ENCODE data around the gene MUCL3.
"Not testable (repeated sequence)": the region's sequence is repeated elsewhere in the genome, so short reads cannot be mapped to it uniquely, and the experiment has no call there.

MUCL3 gene, protein sequence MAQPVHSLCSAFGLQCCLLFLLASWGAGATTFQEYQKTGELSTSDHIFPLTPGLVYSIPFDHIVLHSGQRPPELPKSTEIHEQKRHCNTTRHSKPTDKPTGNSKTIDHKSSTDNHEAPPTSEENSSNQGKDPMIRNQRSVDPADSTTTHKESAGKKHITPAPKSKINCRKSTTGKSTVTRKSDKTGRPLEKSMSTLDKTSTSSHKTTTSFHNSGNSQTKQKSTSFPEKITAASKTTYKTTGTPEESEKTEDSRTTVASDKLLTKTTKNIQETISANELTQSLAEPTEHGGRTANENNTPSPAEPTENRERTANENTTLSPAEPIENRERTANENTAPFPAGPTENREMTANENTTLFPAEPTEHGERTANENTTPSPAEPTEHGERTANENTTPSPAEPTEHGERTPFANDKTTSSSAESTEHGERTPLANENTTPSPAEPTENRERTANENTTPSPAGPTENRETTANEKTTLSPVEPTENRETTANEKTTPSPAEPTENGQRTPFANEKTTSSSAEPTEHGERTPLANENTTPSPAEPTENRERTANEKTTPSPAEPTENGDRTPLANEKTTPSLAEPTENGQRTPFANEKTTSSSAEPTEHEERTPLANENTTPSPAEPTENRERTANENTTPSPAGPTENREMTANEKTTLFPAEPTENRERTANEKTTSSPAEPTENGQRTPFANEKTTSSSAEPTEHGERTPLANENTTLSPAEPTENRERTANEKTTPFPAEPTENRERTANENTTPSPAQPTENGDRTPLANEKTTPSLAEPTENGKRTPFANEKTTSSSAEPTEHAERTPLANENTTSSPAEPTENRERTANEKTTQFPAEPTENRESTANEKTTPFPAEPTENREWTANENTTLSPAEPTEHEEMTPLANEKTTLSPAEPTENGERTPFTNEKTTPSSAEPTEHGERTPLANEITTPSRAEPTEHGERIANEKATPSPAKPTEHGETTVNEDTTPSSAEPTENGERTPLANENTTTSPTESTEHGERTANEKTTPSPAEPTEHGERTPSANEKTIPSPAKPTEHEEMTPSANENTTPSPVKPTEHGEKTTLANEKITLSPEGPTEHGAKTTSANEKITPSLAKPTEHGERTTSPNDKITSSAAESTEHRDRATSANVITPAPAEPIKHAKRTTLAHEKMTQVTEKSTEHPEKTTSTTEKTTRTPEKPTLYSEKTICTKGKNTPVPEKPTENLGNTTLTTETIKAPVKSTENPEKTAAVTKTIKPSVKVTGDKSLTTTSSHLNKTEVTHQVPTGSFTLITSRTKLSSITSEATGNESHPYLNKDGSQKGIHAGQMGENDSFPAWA (N-terminal part only)

DNA sequence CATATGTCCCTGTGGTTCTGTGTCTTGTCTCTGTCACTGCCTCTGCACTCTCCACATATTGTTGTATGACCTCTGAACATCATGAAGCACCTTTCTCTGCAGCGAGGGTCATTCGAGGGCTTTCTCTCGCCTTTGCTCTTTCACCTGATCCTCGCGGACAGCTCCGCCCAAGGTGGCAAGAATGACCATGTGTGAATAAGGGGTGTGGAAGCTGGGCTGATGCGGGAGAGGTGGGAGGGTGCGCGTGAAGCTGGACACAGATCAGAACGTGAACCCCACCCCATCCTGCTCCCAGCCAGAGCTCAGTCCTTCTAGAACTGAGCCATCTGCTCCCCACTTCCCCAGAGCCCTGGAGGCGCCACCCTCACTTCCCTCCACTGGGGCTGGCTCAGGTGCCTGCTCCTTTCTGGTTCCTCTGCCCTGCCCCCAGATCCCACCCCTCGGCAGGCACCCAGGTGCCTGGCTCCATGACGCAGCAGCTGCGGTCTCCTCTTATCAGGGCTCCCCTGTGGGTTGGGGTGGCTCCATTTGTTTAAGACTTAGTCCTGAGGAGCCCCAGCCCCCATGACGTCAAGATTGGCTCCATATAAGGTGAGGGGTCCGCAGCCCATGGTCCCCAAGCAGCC is at the start of gene MUCL3:
TSS of gene MUCL3 (plus strand) at position 613 of the 626 bp plus-strand sequence. CDS start 27 bp downstream, outside the sequence.
- no peak for DNase-seq

DNA sequence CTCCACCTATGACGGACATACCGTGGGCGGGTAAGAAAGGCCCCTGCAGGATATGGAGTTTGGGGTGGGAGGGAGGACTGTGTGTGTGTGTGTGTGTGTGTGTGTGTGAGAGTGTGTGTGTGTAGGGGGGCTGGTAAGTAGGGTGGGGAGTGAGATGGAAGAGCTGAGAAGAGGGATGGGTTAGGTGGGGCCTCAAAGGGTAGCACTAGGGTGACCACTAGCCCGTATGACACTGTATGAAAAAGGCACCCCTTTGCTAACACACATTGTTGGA is 49.4 kb upstream of the MUCL3 start:
- no peak for DNase-seq

DNA sequence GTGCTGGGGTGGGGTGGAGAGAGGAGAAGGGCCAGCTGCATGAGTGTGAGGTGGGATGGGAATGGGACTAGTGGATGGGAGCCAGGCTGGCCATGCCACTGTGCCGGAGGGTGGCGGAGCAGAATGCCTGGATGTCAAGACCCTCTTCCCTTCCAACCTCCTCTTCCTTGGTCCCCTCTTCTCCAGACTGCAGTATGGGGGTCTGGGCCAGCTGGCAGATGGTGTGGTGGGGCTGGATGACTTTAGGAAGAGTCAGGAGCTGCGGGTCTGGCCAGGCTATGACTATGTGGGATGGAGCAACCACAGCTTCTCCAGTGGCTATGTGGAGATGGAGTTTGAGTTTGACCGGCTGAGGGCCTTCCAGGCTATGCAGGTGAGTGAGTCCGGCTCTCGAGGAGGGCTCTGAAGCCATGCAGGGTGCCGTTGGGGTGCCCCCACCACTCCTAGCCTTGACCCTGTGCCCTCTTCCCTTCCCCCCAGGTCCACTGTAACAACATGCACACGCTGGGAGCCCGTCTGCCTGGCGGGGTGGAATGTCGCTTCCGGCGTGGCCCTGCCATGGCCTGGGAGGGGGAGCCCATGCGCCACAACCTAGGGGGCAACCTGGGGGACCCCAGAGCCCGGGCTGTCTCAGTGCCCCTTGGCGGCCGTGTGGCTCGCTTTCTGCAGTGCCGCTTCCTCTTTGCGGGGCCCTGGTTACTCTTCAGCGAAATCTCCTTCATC is 48.8 kb upstream of the MUCL3 start:
- DNase-seq: no peak

DNA sequence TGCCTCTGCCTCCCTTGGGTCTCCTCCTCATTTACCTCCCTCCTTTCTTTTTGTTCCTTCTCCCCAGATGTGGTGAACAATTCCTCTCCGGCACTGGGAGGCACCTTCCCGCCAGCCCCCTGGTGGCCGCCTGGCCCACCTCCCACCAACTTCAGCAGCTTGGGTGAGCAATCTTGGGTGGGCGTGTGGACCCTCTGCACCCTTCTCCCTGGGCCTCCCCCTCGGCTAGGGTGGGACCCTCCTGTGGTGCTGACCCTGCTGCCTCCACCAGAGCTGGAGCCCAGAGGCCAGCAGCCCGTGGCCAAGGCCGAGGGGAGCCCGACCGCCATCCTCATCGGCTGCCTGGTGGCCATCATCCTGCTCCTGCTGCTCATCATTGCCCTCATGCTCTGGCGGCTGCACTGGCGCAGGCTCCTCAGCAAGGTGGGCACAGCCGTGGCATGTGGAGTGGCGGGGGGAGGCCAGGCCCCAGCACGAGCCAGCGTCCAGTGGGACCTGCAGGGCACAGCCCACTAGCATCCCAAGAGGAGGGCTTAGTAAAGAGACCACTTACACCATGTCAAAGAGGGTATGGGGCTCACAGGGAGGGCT is 47.7 kb upstream of the MUCL3 start:
- DNase-seq: no peak

DNA sequence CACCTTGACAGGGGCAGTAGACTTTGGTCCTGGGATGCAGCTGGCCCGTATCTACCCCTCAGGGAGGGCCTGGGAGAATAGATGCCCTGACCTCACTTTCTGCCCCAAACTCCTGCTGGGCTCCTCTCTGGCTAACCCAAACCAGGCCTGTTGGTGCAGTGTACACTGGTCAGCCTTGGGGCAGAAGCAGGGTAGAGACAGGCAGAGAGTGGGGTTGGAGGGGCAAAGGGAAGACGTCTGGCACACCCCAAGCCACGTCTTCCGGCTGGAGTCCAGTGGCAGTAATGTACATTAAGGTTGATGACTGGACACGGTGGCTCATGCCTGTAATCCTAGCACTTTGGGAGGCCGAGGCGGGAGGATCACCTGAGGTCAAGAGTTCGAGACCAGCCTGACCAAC is 47.1 kb upstream of the MUCL3 start:
- no peak for DNase-seq

DNA sequence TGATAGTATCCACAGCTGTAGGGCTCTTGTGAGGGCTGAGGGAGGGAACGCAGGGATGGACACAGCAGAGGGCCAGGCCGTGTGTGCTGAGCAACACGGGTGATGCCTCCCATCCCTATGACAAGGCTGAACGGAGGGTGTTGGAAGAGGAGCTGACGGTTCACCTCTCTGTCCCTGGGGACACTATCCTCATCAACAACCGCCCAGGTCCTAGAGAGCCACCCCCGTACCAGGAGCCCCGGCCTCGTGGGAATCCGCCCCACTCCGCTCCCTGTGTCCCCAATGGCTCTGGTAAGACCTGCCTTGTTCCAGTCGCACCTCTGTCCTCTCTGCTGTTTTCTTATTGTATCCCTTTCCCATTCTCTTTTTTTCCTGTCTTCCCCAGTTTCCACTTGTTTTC is 46.4 kb upstream of the MUCL3 start:
- DNase-seq: no peak

DNA sequence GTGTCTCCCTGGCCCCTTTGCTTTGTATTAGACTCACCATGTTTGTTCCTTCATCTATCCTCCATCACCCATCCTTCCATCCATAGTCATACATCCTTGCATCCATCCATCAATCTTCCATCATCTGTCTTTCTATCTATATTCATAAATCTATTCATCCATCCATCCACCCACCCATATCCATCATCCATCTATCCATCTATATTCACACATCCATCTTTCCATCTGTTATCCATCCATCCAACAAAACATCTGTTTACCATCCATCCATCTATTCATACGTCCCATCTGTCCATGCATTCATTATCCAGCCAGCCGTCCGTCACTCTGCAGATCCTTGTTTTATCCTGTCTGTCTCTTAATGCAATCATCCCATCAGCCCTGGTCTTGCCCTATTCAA is 45.8 kb upstream of the MUCL3 start:
- DNase-seq: no peak

DNA sequence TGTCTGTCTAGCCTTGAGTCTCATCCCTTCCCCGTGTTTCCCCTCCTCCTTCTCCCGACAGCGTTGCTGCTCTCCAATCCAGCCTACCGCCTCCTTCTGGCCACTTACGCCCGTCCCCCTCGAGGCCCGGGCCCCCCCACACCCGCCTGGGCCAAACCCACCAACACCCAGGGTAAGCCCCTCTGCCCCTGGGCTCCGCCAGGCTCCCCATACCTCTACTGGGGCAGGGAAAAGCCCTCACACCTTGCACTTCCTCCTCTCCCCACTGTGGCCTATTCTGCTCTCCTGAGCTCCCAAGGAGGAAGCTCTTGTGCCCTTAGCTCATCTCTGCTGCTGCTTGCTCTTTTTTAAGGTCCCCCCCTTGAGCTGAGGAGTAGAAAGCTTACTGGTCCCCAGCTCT is 45.4 kb upstream of the MUCL3 start:
- DNase-seq: no peak

DNA sequence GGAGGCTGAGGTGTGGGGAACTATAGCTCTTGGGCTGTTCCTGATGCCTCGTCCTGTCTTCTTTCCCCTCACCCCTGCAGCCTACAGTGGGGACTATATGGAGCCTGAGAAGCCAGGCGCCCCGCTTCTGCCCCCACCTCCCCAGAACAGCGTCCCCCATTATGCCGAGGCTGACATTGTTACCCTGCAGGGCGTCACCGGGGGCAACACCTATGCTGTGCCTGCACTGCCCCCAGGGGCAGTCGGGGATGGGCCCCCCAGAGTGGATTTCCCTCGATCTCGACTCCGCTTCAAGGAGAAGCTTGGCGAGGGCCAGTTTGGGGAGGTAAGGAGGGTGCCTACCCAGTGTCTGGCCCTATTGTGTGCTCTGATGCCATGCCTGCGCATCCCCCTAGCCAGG is 44.2 kb upstream of the MUCL3 start:
- DNase-seq: no peak

DNA sequence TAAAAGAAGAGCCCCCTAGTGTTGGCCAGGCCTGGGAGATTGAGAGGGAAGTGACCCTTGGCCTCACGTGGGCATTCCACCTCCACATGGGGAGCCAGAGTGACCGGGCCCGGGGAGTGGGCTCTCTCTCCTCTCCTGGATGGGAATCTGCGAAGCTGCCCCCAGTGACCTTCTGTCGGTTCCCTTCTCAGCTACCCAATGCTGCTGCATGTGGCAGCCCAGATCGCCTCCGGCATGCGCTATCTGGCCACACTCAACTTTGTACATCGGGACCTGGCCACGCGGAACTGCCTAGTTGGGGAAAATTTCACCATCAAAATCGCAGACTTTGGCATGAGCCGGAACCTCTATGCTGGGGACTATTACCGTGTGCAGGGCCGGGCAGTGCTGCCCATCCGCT is 42.9 kb upstream of the MUCL3 start:
- no peak for DNase-seq

DNA sequence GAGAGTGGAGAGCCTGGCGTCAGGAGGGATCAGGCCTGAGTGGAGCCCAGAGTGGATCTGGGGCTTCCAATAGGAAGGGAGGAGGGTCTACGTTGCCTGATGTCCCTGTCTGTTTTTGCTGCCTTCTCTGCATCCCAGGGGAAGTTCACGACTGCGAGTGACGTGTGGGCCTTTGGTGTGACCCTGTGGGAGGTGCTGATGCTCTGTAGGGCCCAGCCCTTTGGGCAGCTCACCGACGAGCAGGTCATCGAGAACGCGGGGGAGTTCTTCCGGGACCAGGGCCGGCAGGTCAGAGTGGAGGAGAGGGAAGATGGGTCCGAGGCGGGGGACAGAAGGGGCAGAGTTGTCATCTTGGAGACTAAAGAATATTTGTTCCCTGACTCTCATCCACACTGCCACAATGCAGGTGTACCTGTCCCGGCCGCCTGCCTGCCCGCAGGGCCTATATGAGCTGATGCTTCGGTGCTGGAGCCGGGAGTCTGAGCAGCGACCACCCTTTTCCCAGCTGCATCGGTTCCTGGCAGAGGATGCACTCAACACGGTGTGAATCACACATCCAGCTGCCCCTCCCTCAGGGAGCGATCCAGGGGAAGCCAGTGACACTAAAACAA is 41.9 kb upstream of the MUCL3 start:
- DNase-seq: no peak

DNA sequence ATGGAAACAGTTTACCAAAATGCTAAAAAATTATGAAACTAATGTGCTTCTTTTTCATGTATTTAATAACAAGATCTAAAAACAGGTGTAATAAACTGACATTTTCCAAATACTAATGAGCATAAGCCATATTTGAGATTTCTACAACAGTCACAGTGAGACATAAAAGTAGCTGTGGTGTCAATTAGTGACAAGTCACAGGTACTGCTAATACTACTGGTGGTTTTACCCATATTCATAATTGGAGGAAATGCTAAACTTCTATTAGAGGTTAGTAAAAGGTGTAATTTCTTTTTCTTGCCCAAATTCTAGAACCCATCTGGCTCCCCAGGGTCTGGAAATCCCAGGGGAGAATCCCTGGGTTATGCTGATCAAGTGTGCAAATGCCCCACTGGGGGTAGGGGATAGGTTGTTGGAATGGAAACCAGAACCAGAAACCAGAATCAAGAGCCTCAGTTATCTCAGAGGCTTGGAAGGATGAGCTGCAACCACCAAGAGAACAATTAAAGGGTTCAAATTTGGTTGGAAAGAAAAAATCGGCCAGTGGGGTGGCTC is 39.8 kb upstream of the MUCL3 start:
- DNase-seq: no peak

DNA sequence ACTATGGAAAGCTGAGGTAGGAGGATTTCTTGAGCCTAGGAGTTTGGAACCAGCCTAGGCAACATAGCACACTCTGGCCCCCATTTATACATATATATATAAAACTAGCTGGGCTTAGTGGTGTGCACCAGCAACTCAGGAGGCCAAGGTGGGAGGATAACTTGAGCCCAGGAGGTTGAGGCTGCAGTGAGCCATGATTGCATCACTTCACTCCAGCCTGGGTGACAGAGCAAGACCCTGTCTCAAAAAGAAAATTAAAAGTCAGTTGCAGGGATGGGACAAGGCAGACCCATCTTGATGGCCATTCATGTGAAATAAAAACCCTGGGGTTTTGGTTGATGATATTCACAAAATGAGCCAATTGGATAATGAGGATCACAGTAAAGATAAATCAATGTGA is 39.3 kb upstream of the MUCL3 start:
- DNase-seq: no peak

DNA sequence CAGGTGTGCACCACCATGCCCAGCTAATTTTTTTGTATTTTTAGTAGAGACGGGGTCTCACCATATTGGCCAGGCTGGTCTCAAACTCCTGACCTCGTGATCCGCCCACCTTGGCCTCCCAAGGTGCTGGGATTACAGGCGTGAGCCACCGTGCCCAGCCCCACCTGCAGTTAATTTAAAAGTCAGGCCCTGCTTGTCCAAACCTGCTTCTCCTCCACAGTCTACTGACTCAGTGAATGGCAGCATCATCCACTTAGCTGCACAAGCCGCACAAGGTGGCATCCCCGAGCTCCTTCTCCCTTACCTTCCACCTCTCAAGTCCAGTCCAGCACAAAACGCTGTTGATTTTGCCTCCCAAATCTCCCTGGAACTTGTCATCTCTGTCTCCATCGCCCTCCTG is 38.6 kb upstream of the MUCL3 start:
- DNase-seq: not testable (repeated sequence)

DNA sequence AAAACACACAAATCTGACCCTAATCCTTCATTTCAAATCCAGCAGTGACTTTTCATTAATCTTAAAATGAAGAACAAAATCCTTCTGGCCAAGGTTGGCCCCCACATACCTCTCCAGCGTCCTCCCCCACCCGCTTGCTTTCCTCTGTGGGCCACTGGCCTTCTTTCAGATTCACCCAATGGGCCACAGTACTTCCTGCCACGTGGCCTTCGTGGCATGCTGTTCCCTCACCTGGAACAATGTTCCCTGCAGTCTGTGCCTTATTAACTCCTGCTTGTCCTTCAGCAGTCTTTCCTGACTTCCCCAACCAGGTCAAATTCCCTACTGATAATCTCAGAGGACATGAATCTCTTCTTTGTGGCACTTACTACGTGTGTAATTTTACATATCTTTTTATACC is 38.1 kb upstream of the MUCL3 start:
- DNase-seq: no peak

DNA sequence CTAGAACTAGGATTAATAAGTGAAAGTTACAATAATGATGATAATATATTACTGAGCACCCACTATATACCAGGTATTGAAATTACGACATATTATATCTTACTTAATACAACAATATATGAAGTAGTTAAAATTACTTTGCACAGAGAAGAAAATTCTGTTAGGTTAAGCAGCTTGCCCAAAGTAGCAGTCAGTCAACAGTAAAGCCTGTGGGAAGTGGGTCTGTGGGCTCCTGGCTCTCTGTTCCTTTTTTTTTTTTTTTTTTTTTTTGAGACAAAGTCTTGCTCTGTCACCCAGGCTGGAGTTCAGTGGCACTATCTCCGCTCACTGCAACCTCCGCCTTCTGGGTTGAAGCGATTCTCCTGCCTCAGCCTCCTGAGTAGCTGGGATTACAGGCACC is 37.5 kb upstream of the MUCL3 start:
- DNase-seq: no peak

DNA sequence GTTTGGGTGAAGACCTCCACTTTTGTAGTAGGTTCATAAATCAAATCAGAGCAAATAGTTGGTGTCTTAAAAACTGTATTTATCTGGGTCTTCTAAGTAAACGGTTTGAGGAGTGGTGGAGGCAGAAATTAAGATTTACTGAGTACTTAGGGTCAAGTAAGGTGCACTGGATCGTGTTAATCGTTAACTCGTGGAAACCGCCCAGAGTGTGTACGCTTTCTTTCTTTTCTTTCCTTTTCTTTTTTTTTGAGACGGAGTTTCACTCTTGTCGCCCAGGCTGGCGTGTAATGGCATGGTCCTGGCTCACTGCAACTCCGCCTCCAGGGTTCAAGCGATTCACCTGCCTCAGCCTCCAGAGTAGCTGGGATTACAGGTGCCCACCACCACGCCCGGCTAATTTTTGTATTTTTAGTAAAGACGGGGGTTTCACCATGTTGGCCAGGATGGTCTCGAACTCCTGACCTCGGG is 33.4 kb upstream of the MUCL3 start:
- DNase-seq: not testable (repeated sequence)

DNA sequence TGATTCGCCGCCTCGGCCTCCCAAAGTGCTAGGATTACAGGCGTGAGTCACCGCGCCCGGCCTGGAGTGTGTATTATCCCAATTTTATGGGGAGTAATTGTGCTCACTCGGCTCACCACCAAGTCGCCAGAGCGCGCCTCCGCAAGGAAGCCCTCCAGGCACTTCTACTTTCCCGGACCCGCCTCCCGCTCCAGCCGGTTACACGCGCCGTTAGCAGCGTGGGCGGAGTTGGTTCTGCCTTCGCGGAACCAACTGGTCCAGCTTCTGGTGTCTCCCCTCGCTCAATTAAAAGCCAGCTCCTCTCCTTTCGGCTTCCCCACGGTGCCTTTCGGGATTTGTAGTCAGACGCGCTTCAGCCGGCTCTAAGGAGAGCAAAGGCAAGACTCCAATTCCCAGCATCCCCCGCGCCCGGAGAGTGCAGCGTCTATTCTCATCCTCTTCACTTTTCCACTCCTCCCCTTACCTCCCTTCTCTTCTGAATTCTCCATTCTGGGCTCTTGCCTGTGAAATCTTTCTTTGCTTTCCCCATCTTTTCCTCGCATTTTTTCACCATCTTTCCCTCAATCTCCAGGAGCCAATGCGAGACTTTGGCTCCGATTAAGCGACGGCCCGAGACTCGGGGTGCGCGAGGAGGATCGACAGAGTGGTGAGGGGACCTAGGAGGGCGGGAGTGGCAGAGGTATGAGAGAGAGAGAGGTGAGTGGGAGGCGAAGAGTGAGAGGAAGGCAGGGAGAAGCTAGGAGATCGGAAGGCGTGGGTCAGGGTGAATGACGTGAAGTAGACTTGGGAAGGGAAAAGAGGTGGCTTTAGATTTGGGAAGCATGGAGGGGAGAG is 32.8 kb upstream of the MUCL3 start, which contains the start of gene GTF2H4:
TSS of gene GTF2H4 (plus strand) at position 450 of the 834 bp plus-strand sequence.
- peak; percentile 99 for DNase-seq

DNA sequence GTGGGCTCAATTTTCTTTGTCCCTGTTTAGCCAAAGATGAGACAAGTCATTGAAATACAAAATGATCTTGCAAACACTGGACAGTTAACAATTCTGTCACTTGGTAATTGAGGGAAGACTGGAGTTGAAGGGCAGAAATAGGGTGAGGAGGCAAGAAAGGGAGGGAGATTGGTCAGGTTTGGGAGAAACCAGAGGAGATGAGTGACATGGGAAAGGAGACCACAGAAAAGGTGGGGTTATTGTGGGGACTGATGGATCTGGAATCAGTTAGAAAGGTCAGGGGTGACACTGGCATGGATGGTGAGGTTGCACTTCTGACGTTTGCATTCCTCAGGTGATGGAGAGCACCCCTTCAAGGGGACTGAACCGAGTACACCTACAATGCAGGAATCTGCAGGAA is 32.1 kb upstream of the MUCL3 start:
- no peak for DNase-seq

DNA sequence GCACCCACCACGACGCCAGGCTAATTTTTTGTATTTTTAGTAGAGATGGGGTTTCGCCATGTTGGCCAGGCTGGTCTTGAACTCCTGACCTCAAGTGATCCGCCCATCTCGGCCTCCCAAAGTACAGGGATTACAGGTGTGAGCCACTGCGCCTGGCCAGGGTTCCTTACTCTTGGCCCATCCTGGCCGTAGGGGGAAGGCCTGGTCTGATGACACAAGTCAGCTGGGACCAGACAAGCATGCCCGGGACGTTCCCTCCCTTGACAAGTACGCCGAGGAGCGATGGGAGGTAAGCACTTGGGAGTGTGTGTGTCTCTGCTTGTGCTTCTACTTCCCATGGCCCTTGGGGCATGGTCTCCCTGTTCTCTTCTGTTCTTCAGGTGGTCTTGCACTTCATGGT is 30.3 kb upstream of the MUCL3 start:
- not testable (repeated sequence) for DNase-seq
